Measurements from ENCODE around the gene AP3B1. TPM values are rescaled to one million over a fixed set of nuclear protein-coding genes. Genes with fewer than 3 reads are reported as not detected.
A peak's percentile ranks its signal among the peaks of the same experiment; 100 is the strongest.

AP3B1 gene
- polyA plus RNA-seq, 1 of the 3 experiments (the other 2 are of a cell fraction), result 18.0 TPM

- H4K20me1 ChIP-seq (ENCODE audit: insufficient read depth), result no peaks in the 10 kb centered on the region
- no peak overlapping the region for H3K4me3 ChIP-seq (ENCODE audit: low read depth in 2 of 2, low read length in 1 of 2)
- H3K4me1 ChIP-seq (ENCODE audit: control insufficient read depth in 1 of 2, insufficient read depth in 2 of 2, low read depth in 1 of 2, low read length in 1 of 2), result no peaks in the 10 kb centered on the region; a peak in 1 of 4 replicates
- no peak overlapping the region for H2AFZ ChIP-seq (ENCODE audit: low read depth)
- no peaks in the 10 kb centered on the region for H3K79me2 ChIP-seq (ENCODE audit: insufficient read depth)
- no CpG with 5 or more reads among the region's 5 CpGs for WGBS (ENCODE audit: low lambda C conversion rate)
- H3K4me2 ChIP-seq, result no peak overlapping the region
- no peaks in the 10 kb centered on the region for H3K9me3 ChIP-seq
- CTCF ChIA-PET, result interaction anchor here (0.7 to 1.2 kb wide), 4 partner anchors 9 to 505 kb away, joined by 3 read pairs; no protein-coding TSS in a partner anchor
- no peaks in the 10 kb centered on the region for H3K27me3 ChIP-seq (ENCODE audit: insufficient read depth)
- peaks cover 0 to 13% of the 10 kb centered on the region in 2 experiments for H3K36me3 ChIP-seq (replicated peaks in 1 of 2; ENCODE audit: control insufficient read depth in 1 of 2, insufficient read depth in 2 of 2, low read length in 1 of 2)
- POLR2A ChIA-PET, result no interaction called here
- TF ChIP-seq RAD21 (IDR thresholded peaks at IDR 0.05; ENCODE audit: low read length) (peak; percentile 22), MXI1 (IDR thresholded peaks at IDR 0.05; ENCODE audit: low read depth, low read length) (no peak), USF2 (IDR thresholded peaks at IDR 0.05; ENCODE audit: borderline replicate concordance, low read depth, low read length) (no peak), CTCF (IDR thresholded peaks at IDR 0.05) (0 out of 2 replicates have a peak, but pooled peaks have one; percentile 7), CHD2 (IDR thresholded peaks at IDR 0.05; ENCODE audit: low read length, partially characterized antibody) (no peak), JUND (IDR thresholded peaks at IDR 0.05) (no peak), ZBTB33 (IDR thresholded peaks at IDR 0.05; ENCODE audit: borderline replicate concordance, low read depth) (no peak), NFIC (IDR thresholded peaks at IDR 0.05; ENCODE audit: borderline replicate concordance) (no peak), USF1 (IDR thresholded peaks at IDR 0.05; ENCODE audit: borderline replicate concordance, low read depth) (no peak), YY1 (IDR thresholded peaks at IDR 0.05; ENCODE audit: low read depth) (no peak), FOXJ3 (CRISPR knock-in tag; IDR thresholded peaks at IDR 0.05) (no peak), ELF1 (IDR thresholded peaks at IDR 0.05) (no peak), REST (IDR thresholded peaks at IDR 0.05; ENCODE audit: low read depth, low read length) (no peak), RFX5 (IDR thresholded peaks at IDR 0.05; ENCODE audit: low read length) (no peak), PBX3 (IDR thresholded peaks at IDR 0.05) (no peak)
- no peaks in the 10 kb centered on the region for H3F3A ChIP-seq (replicated peaks; ENCODE audit: insufficient read depth)
- no peaks in the 10 kb centered on the region for H3K9me2 ChIP-seq
- no peak overlapping the region for H3K9ac ChIP-seq
- H3K27ac ChIP-seq (ENCODE audit: low read depth in 2 of 2, low read length in 1 of 2), result no peak overlapping the region
- no peak for DNase-seq
Measured at GRCh38 chr5:78065663-78066062, 228.8 kb downstream of the AP3B1 start.
